ENCODE measurements around the gene LRRC36. TPM values are rescaled to one million over a fixed set of nuclear protein-coding genes. Genes with fewer than 3 reads are reported as not detected.

The LRRC36 gene
- total and polyA plus RNA-seq, 10 of the 15 experiments (the other 5 are each of a cell fraction or from before 2014, with no cell fraction given), result 0.45 to 2.0 (median 0.75) TPM; not detected in 1

DNA sequence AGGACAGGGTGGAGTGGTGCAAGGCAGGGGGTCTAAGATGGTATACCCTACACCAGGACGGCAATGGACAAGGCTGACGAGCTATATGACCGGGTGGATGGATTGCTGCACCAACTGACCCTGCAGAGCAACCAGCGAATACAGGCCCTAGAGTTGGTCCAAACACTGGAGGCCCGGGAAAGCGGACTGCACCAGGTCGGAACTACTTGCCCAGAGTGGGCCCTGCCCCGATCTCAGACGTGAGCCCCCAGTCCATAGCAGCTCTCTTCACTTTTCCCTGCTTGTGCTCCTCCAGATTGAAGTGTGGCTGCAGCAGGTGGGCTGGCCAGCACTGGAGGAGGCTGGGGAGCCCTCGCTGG, 44.2 kb upstream of the LRRC36 start (continued):
- no peak for TF ChIP-seq RELA (IDR thresholded peaks at IDR 0.05; ENCODE audit: borderline replicate concordance, partially characterized antibody)
- no peak for TF ChIP-seq LARP7 (IDR thresholded peaks at IDR 0.05)
- no peak for TF ChIP-seq SREBF1 (IDR thresholded peaks at IDR 0.05; ENCODE audit: low read length)
- no peak for TF ChIP-seq MTA3 (IDR thresholded peaks at IDR 0.05; ENCODE audit: borderline replicate concordance, low read length)
- TF ChIP-seq, protein P1, sequence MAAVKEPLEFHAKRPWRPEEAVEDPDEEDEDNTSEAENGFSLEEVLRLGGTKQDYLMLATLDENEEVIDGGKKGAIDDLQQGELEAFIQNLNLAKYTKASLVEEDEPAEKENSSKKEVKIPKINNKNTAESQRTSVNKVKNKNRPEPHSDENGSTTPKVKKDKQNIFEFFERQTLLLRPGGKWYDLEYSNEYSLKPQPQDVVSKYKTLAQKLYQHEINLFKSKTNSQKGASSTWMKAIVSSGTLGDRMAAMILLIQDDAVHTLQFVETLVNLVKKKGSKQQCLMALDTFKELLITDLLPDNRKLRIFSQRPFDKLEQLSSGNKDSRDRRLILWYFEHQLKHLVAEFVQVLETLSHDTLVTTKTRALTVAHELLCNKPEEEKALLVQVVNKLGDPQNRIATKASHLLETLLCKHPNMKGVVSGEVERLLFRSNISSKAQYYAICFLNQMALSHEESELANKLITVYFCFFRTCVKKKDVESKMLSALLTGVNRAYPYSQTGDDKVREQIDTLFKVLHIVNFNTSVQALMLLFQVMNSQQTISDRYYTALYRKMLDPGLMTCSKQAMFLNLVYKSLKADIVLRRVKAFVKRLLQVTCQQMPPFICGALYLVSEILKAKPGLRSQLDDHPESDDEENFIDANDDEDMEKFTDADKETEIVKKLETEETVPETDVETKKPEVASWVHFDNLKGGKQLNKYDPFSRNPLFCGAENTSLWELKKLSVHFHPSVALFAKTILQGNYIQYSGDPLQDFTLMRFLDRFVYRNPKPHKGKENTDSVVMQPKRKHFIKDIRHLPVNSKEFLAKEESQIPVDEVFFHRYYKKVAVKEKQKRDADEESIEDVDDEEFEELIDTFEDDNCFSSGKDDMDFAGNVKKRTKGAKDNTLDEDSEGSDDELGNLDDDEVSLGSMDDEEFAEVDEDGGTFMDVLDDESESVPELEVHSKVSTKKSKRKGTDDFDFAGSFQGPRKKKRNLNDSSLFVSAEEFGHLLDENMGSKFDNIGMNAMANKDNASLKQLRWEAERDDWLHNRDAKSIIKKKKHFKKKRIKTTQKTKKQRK (IDR thresholded peaks at IDR 0.05; ENCODE audit: low read depth, low read length), result no peak
- no peak for TF ChIP-seq ZNF217 (IDR thresholded peaks at IDR 0.05)
- TF ChIP-seq ZNF274 (IDR thresholded peaks at IDR 0.05; ENCODE audit: insufficient read depth, insufficient read length), result no peak
- TF ChIP-seq FOS (IDR thresholded peaks at IDR 0.05; ENCODE audit: borderline replicate concordance, extremely low read depth, insufficient read length), result no peak

DNA sequence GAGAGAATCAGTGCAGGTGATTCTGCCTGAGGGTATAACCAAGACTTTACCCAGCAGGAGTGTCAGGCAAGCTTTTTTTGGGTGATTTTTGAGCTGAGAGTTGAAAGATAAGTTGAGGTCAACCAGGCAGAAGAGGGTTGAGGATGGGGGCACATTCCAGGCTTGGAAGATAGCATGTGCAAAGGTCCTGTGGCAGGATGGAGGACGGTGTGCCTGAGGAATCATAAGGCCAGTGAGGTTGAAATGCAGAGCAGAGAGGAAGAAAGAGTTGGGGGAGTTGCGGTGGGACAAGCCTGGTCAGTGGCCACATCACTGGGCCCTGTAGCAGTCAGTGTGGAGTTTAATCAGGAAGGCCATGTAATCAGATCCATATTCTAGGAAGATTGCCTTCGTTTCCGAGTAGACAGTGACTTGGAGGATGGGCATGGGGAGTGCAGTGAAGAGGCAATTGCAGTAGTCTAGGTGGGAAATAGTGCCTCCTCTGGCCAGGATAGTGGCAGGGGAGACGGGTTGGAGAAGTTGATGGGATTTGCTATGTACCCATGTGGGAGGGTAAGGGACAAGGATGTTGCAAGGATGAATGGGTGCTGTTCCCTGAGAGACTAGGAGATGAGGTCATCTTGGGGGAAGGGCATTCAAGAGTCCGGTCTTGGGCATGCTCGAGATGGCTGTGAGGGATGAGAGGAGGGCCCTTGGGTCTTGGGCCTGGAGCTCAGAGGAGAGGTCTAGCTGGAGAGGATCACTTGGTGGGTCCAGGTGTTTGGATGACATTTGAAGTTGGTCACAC, 43.4 kb upstream of the LRRC36 start:
- H3K79me2 ChIP-seq (ENCODE audit: control insufficient read depth, insufficient read depth, low read length), result 0 out of 2 replicates have a peak, but pooled peaks cover 2% of the 10 kb centered on the region
- in situ Hi-C loops (cut with MboI), result no loop called here
- ChIA-PET SMC1A (ENCODE audit: uncharacterized antibody, unreplicated experiment) (interaction anchor here (1.8 kb wide), 1 partner anchor 42 kb away, joined by 6 read pairs; no protein-coding TSS in a partner anchor), RAD21 (ENCODE audit: unreplicated experiment) (interaction anchor here (0.9 to 1.6 kb wide), 2 partner anchors 56 to 117 kb away, joined by 3 read pairs; no protein-coding TSS in a partner anchor), POLR2A (interaction anchor here (0.6 kb wide), 1 partner anchor 326 kb away, joined by 6 read pairs; no protein-coding TSS in a partner anchor), CTCF (no interaction called here)
- TF ChIP-seq CBX3 (IDR thresholded peaks at IDR 0.05; ENCODE audit: borderline replicate concordance, low read depth), result no peak
- TF ChIP-seq, protein P2, sequence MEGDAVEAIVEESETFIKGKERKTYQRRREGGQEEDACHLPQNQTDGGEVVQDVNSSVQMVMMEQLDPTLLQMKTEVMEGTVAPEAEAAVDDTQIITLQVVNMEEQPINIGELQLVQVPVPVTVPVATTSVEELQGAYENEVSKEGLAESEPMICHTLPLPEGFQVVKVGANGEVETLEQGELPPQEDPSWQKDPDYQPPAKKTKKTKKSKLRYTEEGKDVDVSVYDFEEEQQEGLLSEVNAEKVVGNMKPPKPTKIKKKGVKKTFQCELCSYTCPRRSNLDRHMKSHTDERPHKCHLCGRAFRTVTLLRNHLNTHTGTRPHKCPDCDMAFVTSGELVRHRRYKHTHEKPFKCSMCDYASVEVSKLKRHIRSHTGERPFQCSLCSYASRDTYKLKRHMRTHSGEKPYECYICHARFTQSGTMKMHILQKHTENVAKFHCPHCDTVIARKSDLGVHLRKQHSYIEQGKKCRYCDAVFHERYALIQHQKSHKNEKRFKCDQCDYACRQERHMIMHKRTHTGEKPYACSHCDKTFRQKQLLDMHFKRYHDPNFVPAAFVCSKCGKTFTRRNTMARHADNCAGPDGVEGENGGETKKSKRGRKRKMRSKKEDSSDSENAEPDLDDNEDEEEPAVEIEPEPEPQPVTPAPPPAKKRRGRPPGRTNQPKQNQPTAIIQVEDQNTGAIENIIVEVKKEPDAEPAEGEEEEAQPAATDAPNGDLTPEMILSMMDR (IDR thresholded peaks at IDR 0.05 in 2 of 3, conservative IDR thresholded peaks at IDR 0.05 in 1 of 3; ENCODE audit: control insufficient read depth in 2 of 3, extremely low read depth in 1 of 3, insufficient read depth in 1 of 3, low read depth in 3 of 3, low read length in 3 of 3), result 0 out of 6 replicates have a peak, but pooled peaks of 1 of the 3 experiments have one; percentile 12
- intact Hi-C loops (cut with micrococcal nuclease; ENCODE audit: unreplicated experiment), result no loop called here
- BruUV-seq (replicated peaks), result no TSS peak
- WGBS (ENCODE audit: insufficient coverage, insufficient replicate concordance, low lambda C conversion rate, missing lambda C conversion rate), result 58% methylated on average over 7 of the region's 7 CpGs
- no peak overlapping the region for H2AFZ ChIP-seq (ENCODE audit: control insufficient read depth, low read depth, low read length)
- FAIRE-seq, result no peak
- peaks cover 4% of the 10 kb centered on the region; the same call in 1 of the 2 replicates for H3K4me1 ChIP-seq (ENCODE audit: control insufficient read depth, insufficient read depth, low read length)
- no peak overlapping the region for H3K27ac ChIP-seq (ENCODE audit: control insufficient read depth, insufficient read depth)
- H3K9me3 ChIP-seq (replicated peaks; ENCODE audit: control insufficient read depth, insufficient read depth, low read length), result no peaks in the 10 kb centered on the region
- no peaks in the 10 kb centered on the region for H3K27me3 ChIP-seq (replicated peaks in 1 of 2; ENCODE audit: control insufficient read depth in 2 of 2, insufficient read depth in 2 of 2, low read length in 1 of 2)
- H3K36me3 ChIP-seq (ENCODE audit: control insufficient read depth in 2 of 2, insufficient read depth in 2 of 2, low read length in 1 of 2), result no peaks in the 10 kb centered on the region
- H3K9ac ChIP-seq (ENCODE audit: control insufficient read depth, insufficient read depth, low read length), result no peak overlapping the region
- DNase-seq (ENCODE audit: low read depth, low spot score), result no peak
- no peak overlapping the region for H3K4me3 ChIP-seq
- H4K20me1 ChIP-seq (ENCODE audit: control insufficient read depth, insufficient read depth), result no peaks in the 10 kb centered on the region
- no peak for ATAC-seq
- H3K4me2 ChIP-seq (ENCODE audit: control insufficient read depth, insufficient read depth), result no peak overlapping the region
